DND-41 (cell line): ENCODE results near the gene NSG1.

Experiments
- ATAC-seq: fragments of 200-7000 bp; cut with Tn5 transposase; 3 replicates; pipeline ENCODE4 v1.9.1; 2021; ENCODE audit warnings: low read depth; ENCODE audit not compliant: insufficient read depth
- DNase-seq: peaks from one replicate; pipeline ENCODE4 v3.0.0-alpha.2; 2020
- H2AFZ ChIP-seq: 2 replicates; pipeline ENCODE4 v1.6.0; 2012; ENCODE audit warnings: low read depth, low read length
- H3K27ac ChIP-seq: 2 replicates; pipeline ENCODE4 v1.5.1; 2012; ENCODE audit warnings: low read length, inconsistent platforms
- H3K27me3 ChIP-seq: fragments of 200-600 bp; sonication (generic); 2 replicates; pipeline ENCODE4 v1.6.0; 2012; ENCODE audit warnings: low read length, mild to moderate bottlenecking, inconsistent platforms; ENCODE audit not compliant: insufficient read depth, poor library complexity
- H3K36me3 ChIP-seq: 2 replicates; pipeline ENCODE4 v1.5.1; 2012; ENCODE audit warnings: low read length, inconsistent platforms; ENCODE audit not compliant: insufficient read depth
- H3K4me1 ChIP-seq: 2 replicates; pipeline ENCODE4 v1.5.1; 2012; ENCODE audit warnings: mild to moderate bottlenecking, low read length; ENCODE audit not compliant: insufficient read depth
- H3K4me2 ChIP-seq: 2 replicates; pipeline ENCODE4 v1.6.0; 2012; ENCODE audit warnings: mild to moderate bottlenecking, moderate library complexity, low read length, inconsistent platforms; ENCODE audit not compliant: insufficient read depth
- H3K4me3 ChIP-seq, 2 experiments: fragments of 200-600 bp in 1 of 2; shearing (Covaris generic) in 1 of 2; 2 replicates each; pipeline ENCODE4 v1.5.1; 2012 to 2016; ENCODE audit warnings: inconsistent platforms in 2 of 2, low read length in 2 of 2, mild to moderate bottlenecking in 2 of 2, low read depth in 1 of 2, moderate library complexity in 1 of 2
- H3K79me2 ChIP-seq: 2 replicates; pipeline ENCODE4 v1.6.0; 2012; ENCODE audit warnings: low read length, inconsistent platforms; ENCODE audit not compliant: insufficient read depth
- H3K9ac ChIP-seq: 2 replicates; pipeline ENCODE4 v1.6.0; 2012; ENCODE audit warnings: low read depth, mild to moderate bottlenecking, inconsistent platforms, low read length, moderate library complexity
- H3K9me3 ChIP-seq: 2 replicates; pipeline ENCODE4 v1.5.1; 2012; ENCODE audit warnings: low read length, moderate library complexity, mild to moderate bottlenecking, inconsistent platforms; ENCODE audit not compliant: insufficient read depth, severe bottlenecking
- H4K20me1 ChIP-seq: 2 replicates; pipeline ENCODE4 v1.6.0; 2012; ENCODE audit warnings: low read length; ENCODE audit not compliant: insufficient read depth
- CTCF ChIP-seq: IDR thresholded peaks from 2 replicates; pipeline ENCODE4 v1.5.1; 2012; ENCODE audit warnings: borderline replicate concordance, low read length, moderate library complexity, mild to moderate bottlenecking; ENCODE audit not compliant: poor library complexity, severe bottlenecking; ENCODE audit errors: extremely low read depth
- EZH2 ChIP-seq: IDR thresholded peaks from 3 replicates; pipeline ENCODE4 v1.6.1; 2012; ENCODE audit warnings: borderline replicate concordance, low read depth, mild to moderate bottlenecking, moderate library complexity, low read length, inconsistent platforms; ENCODE audit not compliant: severe bottlenecking

The NSG1 gene

GRCh38 chr4:4455210-4455865 lies 68.4 kb downstream of the NSG1 start:
- TF ChIP-seq CTCF (no peak), EZH2 (no peak)
- Histone ChIP-seq H3K36me3 (peaks cover 59% of the 10 kb centered on the region), H3K27ac (no peak overlapping the region), H3K9ac (no peak overlapping the region), H3K27me3 (no peaks in the 10 kb centered on the region), H3K79me2 (no peaks in the 10 kb centered on the region), H2AFZ (no peak overlapping the region), H3K4me3 (no peak overlapping the region), H3K9me3 (no peaks in the 10 kb centered on the region), H3K4me2 (no peak overlapping the region), H3K4me1 (no peaks in the 10 kb centered on the region), H4K20me1 (no peaks in the 10 kb centered on the region)
- ATAC-seq (no peak), DNase-seq (no peak)

- Histone ChIP-seq H3K4me1 (no peaks in the 10 kb centered on the region), H3K4me3 (no peak overlapping the region), H2AFZ (no peak overlapping the region), H3K79me2 (no peaks in the 10 kb centered on the region), H3K9me3 (no peaks in the 10 kb centered on the region), H3K9ac (no peak overlapping the region), H3K36me3 (peaks cover 59% of the 10 kb centered on the region), H3K27me3 (no peaks in the 10 kb centered on the region), H3K4me2 (no peak overlapping the region), H4K20me1 (no peaks in the 10 kb centered on the region), H3K27ac (no peak overlapping the region)
- DNase-seq (no peak), ATAC-seq (no peak)
- TF ChIP-seq EZH2 (no peak), CTCF (no peak)
These were observed 69.4 kb downstream of the NSG1 start for GRCh38 chr4:4456351-4456750.

GRCh38 chr4:4456816-4457578 lies 70.1 kb downstream of the NSG1 start:
- DNase-seq: no peak
- Histone ChIP-seq H3K79me2 (no peaks in the 10 kb centered on the region), H3K4me2 (no peak overlapping the region), H3K9me3 (no peaks in the 10 kb centered on the region), H3K4me3 (no peak overlapping the region), H2AFZ (no peak overlapping the region), H3K27ac (no peak overlapping the region), H3K4me1 (peaks cover 6% of the 10 kb centered on the region), H3K27me3 (no peaks in the 10 kb centered on the region), H3K36me3 (peaks cover 59% of the 10 kb centered on the region), H3K9ac (no peak overlapping the region), H4K20me1 (no peaks in the 10 kb centered on the region)
- TF ChIP-seq CTCF: no peak
- TF ChIP-seq EZH2: no peak
- no peak for ATAC-seq
